NCI-H1694 treated with DMSO at 0.1 percent for 48 hours (cell line): Measurements from ENCODE around the gene MMAB.

Experiments used
- DNase-seq: peaks from one replicate; lab custom pipeline; 2025; lab: John Stamatoyannopoulos, UW

The MMAB gene

GRCh38 chr12:109510196-109510595 is 63.1 kb downstream of the MMAB start:
- no peak for DNase-seq

GRCh38 chr12:109504068-109504467 is 69.2 kb downstream of the MMAB start:
- DNase-seq, result no peak
